Myocyte (in vitro differentiated cells): ENCODE data around the gene COBLL1. TPM values are rescaled to one million over a fixed set of nuclear protein-coding genes. Genes with fewer than 3 reads are reported as not detected.
A peak's percentile ranks its signal among the peaks of the same experiment; 100 is the strongest.

Experiments used
- DNase-seq: peaks from one replicate; pipeline ENCODE4 v3.0.0-alpha.2; 2012; ENCODE audit warnings: low read depth
- total RNA-seq: library from RNA; depleted of rRNA; stranded (reverse); fragments of >200 nt; gene quantifications from 2 replicates; pipeline ENCODE4 v1.2.3, GENCODE V29; 2014

The COBLL1 gene
- total RNA-seq, 1 donor from 2014 or later: 5.6 TPM

- DNase-seq: no peak
Measured at GRCh38 chr2:164691346-164691887, 150.2 kb downstream of the COBLL1 start.

- no peak for DNase-seq
Measured at GRCh38 chr2:164690361-164690760, 151.3 kb downstream of the COBLL1 start.

GRCh38 chr2:164688896-164689419 lies 152.7 kb downstream of the COBLL1 start:
- DNase-seq: no peak

- no peak for DNase-seq
Measured at GRCh38 chr2:164681009-164681408, 160.6 kb downstream of the COBLL1 start.

GRCh38 chr2:164678631-164679149 lies 162.9 kb downstream of the COBLL1 start:
- DNase-seq: no peak

GRCh38 chr2:164677733-164678132 lies 163.9 kb downstream of the COBLL1 start:
- DNase-seq: no peak

GRCh38 chr2:164677271-164677670 lies 164.4 kb downstream of the COBLL1 start:
- DNase-seq: no peak

- peak; percentile 50 for DNase-seq
Measured at GRCh38 chr2:164675687-164676086, 165.9 kb downstream of the COBLL1 start.

- peak; percentile 18 for DNase-seq
Measured at GRCh38 chr2:164675027-164675426, 166.6 kb downstream of the COBLL1 start.

GRCh38 chr2:164671664-164672396 lies 169.8 kb downstream of the COBLL1 start:
- peak; percentile 21 for DNase-seq

- no peak for DNase-seq
Measured at GRCh38 chr2:164669291-164669690, 172.3 kb downstream of the COBLL1 start.

- no peak for DNase-seq
Measured at GRCh38 chr2:164667566-164667965, 174.1 kb downstream of the COBLL1 start.

GRCh38 chr2:164664070-164664469 lies 177.6 kb downstream of the COBLL1 start:
- DNase-seq: no peak

GRCh38 chr2:164662868-164663631 lies 178.6 kb downstream of the COBLL1 start:
- no peak for DNase-seq

- no peak for DNase-seq
Measured at GRCh38 chr2:164662066-164662465, 179.6 kb downstream of the COBLL1 start.

- DNase-seq: no peak
Measured at GRCh38 chr2:164661349-164661748, 180.3 kb downstream of the COBLL1 start.

- DNase-seq: peak; percentile 70
Measured at GRCh38 chr2:164657129-164657528, 184.5 kb downstream of the COBLL1 start.

GRCh38 chr2:164655750-164656149 lies 185.9 kb downstream of the COBLL1 start:
- peak; percentile 14 for DNase-seq

GRCh38 chr2:164655336-164655735 lies 186.3 kb downstream of the COBLL1 start:
- no peak for DNase-seq

- DNase-seq: no peak
Measured at GRCh38 chr2:164651361-164651760, 190.3 kb downstream of the COBLL1 start.

GRCh38 chr2:164644036-164644700 lies 197.5 kb downstream of the COBLL1 start:
- DNase-seq: no peak
